ENCODE measurements around the gene TOR4A.

GRCh38 chr9:137278061-137278701, 655 bp downstream of the TOR4A start:
- TF ChIP-seq, protein P1, sequence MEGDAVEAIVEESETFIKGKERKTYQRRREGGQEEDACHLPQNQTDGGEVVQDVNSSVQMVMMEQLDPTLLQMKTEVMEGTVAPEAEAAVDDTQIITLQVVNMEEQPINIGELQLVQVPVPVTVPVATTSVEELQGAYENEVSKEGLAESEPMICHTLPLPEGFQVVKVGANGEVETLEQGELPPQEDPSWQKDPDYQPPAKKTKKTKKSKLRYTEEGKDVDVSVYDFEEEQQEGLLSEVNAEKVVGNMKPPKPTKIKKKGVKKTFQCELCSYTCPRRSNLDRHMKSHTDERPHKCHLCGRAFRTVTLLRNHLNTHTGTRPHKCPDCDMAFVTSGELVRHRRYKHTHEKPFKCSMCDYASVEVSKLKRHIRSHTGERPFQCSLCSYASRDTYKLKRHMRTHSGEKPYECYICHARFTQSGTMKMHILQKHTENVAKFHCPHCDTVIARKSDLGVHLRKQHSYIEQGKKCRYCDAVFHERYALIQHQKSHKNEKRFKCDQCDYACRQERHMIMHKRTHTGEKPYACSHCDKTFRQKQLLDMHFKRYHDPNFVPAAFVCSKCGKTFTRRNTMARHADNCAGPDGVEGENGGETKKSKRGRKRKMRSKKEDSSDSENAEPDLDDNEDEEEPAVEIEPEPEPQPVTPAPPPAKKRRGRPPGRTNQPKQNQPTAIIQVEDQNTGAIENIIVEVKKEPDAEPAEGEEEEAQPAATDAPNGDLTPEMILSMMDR (conservative IDR thresholded peaks at IDR 0.05; ENCODE audit: low read length): no peak
- TF ChIP-seq EZH2phosphoT487 (IDR thresholded peaks at IDR 0.05; ENCODE audit: borderline replicate concordance, low read depth, low read length): no peak
